OCI-LY1 (cell line): Measurements from ENCODE around the gene TRANK1.
A peak's percentile ranks its signal among the peaks of the same experiment; 100 is the strongest.

Source experiments
- H2AFZ ChIP-seq: fragments of 200-600 bp; sonication (generic), shearing (Covaris generic); 2 replicates; pipeline ENCODE4 v1.6.0; 2014; ENCODE audit warnings: antibody characterized with exemption, mild to moderate bottlenecking, low read length
- H3F3A ChIP-seq: fragments of 200-600 bp; sonication (generic), shearing (Covaris generic); 2 replicates; pipeline ENCODE4 v1.6.0; 2014; ENCODE audit warnings: mild to moderate bottlenecking, antibody characterized with exemption, low read length, moderate library complexity; ENCODE audit not compliant: insufficient read depth
- H3K27ac ChIP-seq: fragments of 200-600 bp; sonication (generic); 2 replicates; pipeline ENCODE4 v1.5.1; 2014; ENCODE audit warnings: low read length, mixed run types, mild to moderate bottlenecking, low read depth; ENCODE audit not compliant: poor library complexity, severe bottlenecking
- H3K27me3 ChIP-seq: fragments of 200-600 bp; sonication (generic); 2 replicates; pipeline ENCODE4 v1.6.0; 2014; ENCODE audit warnings: antibody characterized with exemption, mild to moderate bottlenecking, low read length, moderate library complexity; ENCODE audit not compliant: insufficient read depth
- H3K36me3 ChIP-seq: fragments of 200-600 bp; sonication (generic); 2 replicates; pipeline ENCODE4 v1.6.1; 2014; ENCODE audit warnings: mild to moderate bottlenecking, antibody characterized with exemption, low read length, moderate library complexity, mixed read lengths; ENCODE audit not compliant: insufficient read depth
- H3K4me1 ChIP-seq: fragments of 200-600 bp; sonication (generic); 2 replicates; pipeline ENCODE4 v1.5.1; 2014; ENCODE audit warnings: mild to moderate bottlenecking, low read length, moderate library complexity; ENCODE audit not compliant: insufficient read depth, severe bottlenecking
- H3K4me2 ChIP-seq: fragments of 200-600 bp; sonication (generic), shearing (Covaris generic); 2 replicates; pipeline ENCODE4 v1.6.1; 2014; ENCODE audit warnings: low read length
- H3K4me3 ChIP-seq: fragments of 200-600 bp; sonication (generic); 2 replicates; pipeline ENCODE4 v1.5.1; 2014; ENCODE audit warnings: low read length, low read depth, mild to moderate bottlenecking, mixed read lengths; ENCODE audit not compliant: poor library complexity, severe bottlenecking
- H3K79me2 ChIP-seq: fragments of 200-600 bp; shearing (Covaris generic); 2 replicates; pipeline ENCODE4 v1.6.1; 2016; ENCODE audit warnings: mixed run types, low read length, mixed read lengths; ENCODE audit not compliant: insufficient read depth
- H3K9ac ChIP-seq: fragments of 200-600 bp; sonication (generic), shearing (Covaris generic); 2 replicates; pipeline ENCODE4 v1.6.1; 2014; ENCODE audit warnings: mild to moderate bottlenecking, low read length, mixed read lengths
- H3K9me2 ChIP-seq: fragments of 200-600 bp; sonication (generic), shearing (Covaris generic); 2 replicates; pipeline ENCODE4 v1.6.1; 2014; ENCODE audit warnings: low read depth, mild to moderate bottlenecking, low read length, mixed read lengths
- H3K9me3 ChIP-seq: fragments of 200-600 bp; shearing (Covaris generic); 2 replicates; pipeline ENCODE4 v1.6.1; 2014; ENCODE audit warnings: low read length, mixed read lengths
- H4K20me1 ChIP-seq: fragments of 200-600 bp; sonication (generic), shearing (Covaris generic); 2 replicates; pipeline ENCODE4 v1.6.0; 2016; ENCODE audit warnings: mild to moderate bottlenecking, low read length; ENCODE audit not compliant: insufficient read depth
- EZH2 ChIP-seq: fragments of 200-600 bp; sonication (generic), shearing (Covaris generic); IDR thresholded peaks from 2 replicates; pipeline ENCODE4 v1.8.0; 2017; ENCODE audit warnings: borderline replicate concordance, mixed run types, mild to moderate bottlenecking, antibody characterized with exemption, low read length, moderate library complexity, mixed read lengths
- TF ChIP-seq, protein P1 (sequence below): fragments of 200-600 bp; sonication (generic), shearing (Covaris generic); IDR thresholded peaks from 2 replicates; pipeline ENCODE4 v1.5.1; 2017; ENCODE audit warnings: mild to moderate bottlenecking, antibody characterized with exemption, low read length, moderate library complexity, mixed read lengths

Gene TRANK1

DNA sequence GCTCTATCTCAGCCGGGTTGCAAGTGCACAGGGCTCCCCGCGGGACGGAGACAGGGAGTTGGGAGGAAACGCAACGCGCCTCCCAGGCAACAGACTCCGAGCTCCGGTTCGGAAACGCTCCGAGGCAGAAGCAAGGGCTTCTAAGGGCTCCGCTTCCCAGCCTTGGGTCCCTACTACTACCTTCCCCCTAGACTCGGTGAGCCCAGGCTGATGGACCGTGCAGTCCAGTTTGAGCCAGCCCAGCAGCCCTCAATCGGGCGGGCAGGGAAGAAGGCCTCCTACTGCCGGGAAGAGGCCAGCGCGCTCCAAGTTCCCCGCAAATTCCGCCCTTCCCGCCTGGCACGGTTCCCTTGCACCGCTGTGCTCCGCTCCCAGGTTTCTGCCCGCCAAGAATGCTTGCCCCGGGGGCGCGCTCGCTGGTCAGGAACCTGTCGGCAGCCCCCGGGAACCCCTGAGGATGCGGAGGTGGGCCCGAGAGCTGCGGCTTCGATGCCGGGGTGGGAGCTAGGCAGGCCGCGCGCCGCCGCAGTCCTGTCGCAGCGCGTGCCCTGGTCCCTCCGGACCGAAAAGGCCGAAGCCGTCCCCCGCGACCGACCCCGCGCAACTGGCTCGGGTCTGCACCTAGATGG lies 728 bp downstream of the TRANK1 start:
- Histone ChIP-seq H4K20me1 (no peaks in the 10 kb centered on the region), H3K9me2 (no peaks in the 10 kb centered on the region), H3K4me1 (peaks cover 23% of the 10 kb centered on the region), H3K27ac (peak overlapping the region; percentile 47), H3K79me2 (peaks cover 12% of the 10 kb centered on the region), H2AFZ (no peak overlapping the region), H3F3A (no peaks in the 10 kb centered on the region), H3K9ac (peak overlapping the region; percentile 82), H3K9me3 (peaks cover 6% of the 10 kb centered on the region; the same call in 1 of the 2 replicates), H3K4me2 (peak overlapping the region; percentile 71), H3K27me3 (no peaks in the 10 kb centered on the region), H3K36me3 (no peaks in the 10 kb centered on the region), H3K4me3 (peak overlapping the region; percentile 78)
- TF ChIP-seq EZH2 = no peak
- TF ChIP-seq, protein P1, sequence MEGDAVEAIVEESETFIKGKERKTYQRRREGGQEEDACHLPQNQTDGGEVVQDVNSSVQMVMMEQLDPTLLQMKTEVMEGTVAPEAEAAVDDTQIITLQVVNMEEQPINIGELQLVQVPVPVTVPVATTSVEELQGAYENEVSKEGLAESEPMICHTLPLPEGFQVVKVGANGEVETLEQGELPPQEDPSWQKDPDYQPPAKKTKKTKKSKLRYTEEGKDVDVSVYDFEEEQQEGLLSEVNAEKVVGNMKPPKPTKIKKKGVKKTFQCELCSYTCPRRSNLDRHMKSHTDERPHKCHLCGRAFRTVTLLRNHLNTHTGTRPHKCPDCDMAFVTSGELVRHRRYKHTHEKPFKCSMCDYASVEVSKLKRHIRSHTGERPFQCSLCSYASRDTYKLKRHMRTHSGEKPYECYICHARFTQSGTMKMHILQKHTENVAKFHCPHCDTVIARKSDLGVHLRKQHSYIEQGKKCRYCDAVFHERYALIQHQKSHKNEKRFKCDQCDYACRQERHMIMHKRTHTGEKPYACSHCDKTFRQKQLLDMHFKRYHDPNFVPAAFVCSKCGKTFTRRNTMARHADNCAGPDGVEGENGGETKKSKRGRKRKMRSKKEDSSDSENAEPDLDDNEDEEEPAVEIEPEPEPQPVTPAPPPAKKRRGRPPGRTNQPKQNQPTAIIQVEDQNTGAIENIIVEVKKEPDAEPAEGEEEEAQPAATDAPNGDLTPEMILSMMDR = no peak

DNA sequence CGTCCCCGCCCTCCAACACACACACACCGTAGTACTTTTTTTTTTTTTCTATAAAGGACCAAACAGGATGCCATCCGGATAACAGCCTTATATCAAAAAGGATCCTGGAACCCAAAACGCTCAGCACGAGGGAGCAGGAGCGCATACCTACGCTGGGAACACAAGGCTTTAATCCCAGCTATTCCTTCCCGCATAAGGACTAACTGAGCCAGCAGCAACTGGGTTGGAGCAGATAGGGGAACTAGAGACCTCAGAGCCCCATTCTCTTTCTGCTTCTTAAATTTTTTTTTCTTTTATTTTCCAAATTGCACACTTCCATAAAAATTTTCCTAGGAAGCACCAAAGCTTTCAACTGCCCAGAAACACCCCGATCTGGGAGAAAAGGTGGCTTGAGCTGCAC lies 1.3 kb downstream of the TRANK1 start:
- Histone ChIP-seq H3K4me2 (peak overlapping the region; percentile 71), H3K79me2 (peaks cover 12% of the 10 kb centered on the region), H3K27me3 (no peaks in the 10 kb centered on the region), H3K4me3 (peak overlapping the region; percentile 78), H3K9me3 (peaks cover 6% of the 10 kb centered on the region; the same call in 1 of the 2 replicates), H3K9me2 (no peaks in the 10 kb centered on the region), H3K9ac (peak overlapping the region; percentile 82), H3K4me1 (peaks cover 23% of the 10 kb centered on the region), H4K20me1 (no peaks in the 10 kb centered on the region), H3F3A (no peaks in the 10 kb centered on the region), H2AFZ (no peak overlapping the region), H3K27ac (peak overlapping the region; percentile 47), H3K36me3 (no peaks in the 10 kb centered on the region)
- TF ChIP-seq, protein P1 = no peak
- TF ChIP-seq EZH2 = no peak

DNA sequence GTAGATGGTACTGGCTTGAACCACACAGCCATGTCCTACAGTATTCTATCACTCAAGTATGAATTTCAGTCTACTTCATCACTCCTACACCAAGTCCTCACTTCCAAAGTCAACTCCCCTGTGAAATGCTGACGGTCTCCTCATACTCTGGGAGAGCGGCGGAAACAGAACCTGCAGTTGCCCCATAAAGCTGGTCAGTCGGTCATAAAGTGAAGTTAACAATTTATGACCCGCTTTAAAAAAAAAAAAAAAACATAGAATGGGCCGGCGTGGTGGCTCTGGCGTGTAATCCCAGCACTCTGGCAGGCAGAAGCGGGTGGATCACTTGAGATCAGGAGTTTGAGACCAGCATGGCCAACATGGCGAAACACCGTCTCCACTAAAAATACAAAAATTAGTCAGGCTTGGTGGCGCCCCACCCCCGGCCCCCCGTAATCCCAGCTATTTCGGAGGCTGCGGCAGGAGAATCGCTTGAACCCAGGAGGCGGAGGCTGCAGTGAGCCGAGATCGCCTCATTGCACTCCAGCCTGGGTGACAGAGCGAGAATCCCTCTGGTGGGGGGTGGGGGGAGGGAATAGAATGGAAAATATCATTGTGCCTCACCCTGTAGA lies 2.1 kb downstream of the TRANK1 start:
- Histone ChIP-seq H2AFZ (no peak overlapping the region), H3K79me2 (peaks cover 12% of the 10 kb centered on the region), H3K4me1 (peaks cover 23% of the 10 kb centered on the region), H3K27ac (no peak overlapping the region), H4K20me1 (no peaks in the 10 kb centered on the region), H3K9me3 (peaks cover 6% of the 10 kb centered on the region; the same call in 1 of the 2 replicates), H3K4me2 (no peak overlapping the region), H3K4me3 (no peak overlapping the region), H3K36me3 (no peaks in the 10 kb centered on the region), H3K9me2 (no peaks in the 10 kb centered on the region), H3K9ac (no peak overlapping the region), H3F3A (no peaks in the 10 kb centered on the region), H3K27me3 (no peaks in the 10 kb centered on the region)
- TF ChIP-seq, protein P1 = no peak
- no peak for TF ChIP-seq EZH2
